Iris pigment epithelial cell (primary cell): ENCODE data around the gene SLC4A7.

ENCODE experiments used
- DNase-seq: peaks from one replicate; pipeline ENCODE4 v3.0.0-alpha.2; 2011; ENCODE audit warnings: low read depth

The SLC4A7 gene

DNA sequence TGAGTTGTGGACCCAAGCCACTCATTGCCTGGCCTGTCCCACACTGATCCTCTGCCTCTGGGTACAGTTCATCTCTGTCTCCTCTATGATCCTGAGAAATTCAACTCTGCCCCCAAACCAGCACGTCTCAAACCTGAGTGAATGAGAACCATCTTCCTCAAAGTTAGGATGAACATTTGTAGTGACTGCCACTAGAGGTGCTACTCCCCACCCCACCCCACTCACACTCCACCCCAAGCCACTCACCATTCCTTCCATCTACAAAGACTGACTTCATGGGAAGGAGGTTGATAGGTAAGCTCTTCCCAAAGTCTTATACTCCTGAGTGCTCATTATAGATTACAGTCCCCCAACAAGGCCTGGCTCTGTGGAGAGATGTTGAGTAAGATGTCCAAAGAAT is 158.8 kb downstream of the SLC4A7 start:
- DNase-seq, result no peak

DNA sequence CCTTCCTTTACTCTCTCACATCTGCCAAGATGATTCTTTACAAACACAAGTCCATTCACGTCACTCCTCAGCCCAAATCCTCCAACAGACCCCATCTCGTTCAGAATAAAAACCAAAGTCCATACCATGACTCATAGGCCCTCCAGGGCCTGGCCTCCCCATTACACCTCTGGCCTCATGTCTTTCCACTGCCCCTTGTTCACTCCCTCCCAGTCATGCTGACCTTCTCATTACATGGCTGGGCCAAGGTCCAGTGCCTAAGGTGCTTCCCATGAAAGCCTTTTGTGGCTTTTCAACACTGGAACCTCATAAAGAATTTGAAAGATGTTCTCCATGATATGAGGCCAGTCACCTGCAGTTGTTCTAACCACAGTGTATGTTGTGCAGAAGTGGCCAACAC is 159.5 kb downstream of the SLC4A7 start:
- no peak for DNase-seq

DNA sequence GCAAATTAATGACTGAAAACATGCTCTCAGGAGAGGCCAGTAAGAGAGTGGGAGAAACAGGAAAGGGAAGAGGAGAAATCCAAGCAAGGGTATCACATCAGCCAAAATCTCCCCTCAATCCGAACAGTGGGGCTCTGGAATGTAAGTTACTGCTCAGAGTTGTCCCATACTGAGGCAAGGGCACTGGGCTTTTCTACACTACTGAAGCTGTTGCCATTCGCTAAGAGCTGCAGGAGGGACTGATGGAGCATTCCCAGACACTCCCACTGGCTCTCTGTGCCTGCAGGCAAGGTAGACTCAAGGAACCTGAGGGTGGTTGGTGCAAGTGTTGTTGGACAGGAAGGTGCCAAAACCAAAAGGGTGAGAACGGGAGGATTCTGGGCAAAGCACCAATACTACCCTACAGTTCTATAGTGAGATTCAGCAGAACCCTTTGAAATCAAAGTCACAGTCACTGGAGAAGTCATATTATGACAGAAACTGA is 161.1 kb downstream of the SLC4A7 start:
- DNase-seq, result no peak
